IPS-18c (cell line): ENCODE measurements around the gene WDR19.

Source experiments
- H3K4me3 ChIP-seq: 2 replicates; pipeline ENCODE4 v1.7.0; 2013; ENCODE audit warnings: low read depth, mild to moderate bottlenecking, low read length, moderate library complexity; ENCODE audit not compliant: insufficient read depth
- H3K9me3 ChIP-seq: one replicate; pipeline ENCODE4 v1.6.1; 2013; ENCODE audit warnings: mild to moderate bottlenecking, low read length, moderate library complexity; ENCODE audit not compliant: control insufficient read depth, insufficient read depth

The WDR19 gene

GRCh38 chr4:39324446-39324845 lies 142.1 kb downstream of the WDR19 start:
- H3K9me3 ChIP-seq = no peaks in the 10 kb centered on the region

GRCh38 chr4:39324897-39325613 lies 142.7 kb downstream of the WDR19 start:
- no peaks in the 10 kb centered on the region for H3K9me3 ChIP-seq

More at GRCh38 chr4:39324446-39324845, 142.1 kb downstream of the WDR19 start:
- no peak overlapping the region for H3K4me3 ChIP-seq

GRCh38 chr4:39326468-39326977 lies 144.2 kb downstream of the WDR19 start:
- Histone ChIP-seq H3K9me3 (no peaks in the 10 kb centered on the region), H3K4me3 (no peak overlapping the region)

More at GRCh38 chr4:39324897-39325613, 142.7 kb downstream of the WDR19 start:
- no peak overlapping the region for H3K4me3 ChIP-seq

- Histone ChIP-seq H3K9me3 (no peaks in the 10 kb centered on the region), H3K4me3 (no peak overlapping the region)
These were observed 148.0 kb downstream of the WDR19 start for GRCh38 chr4:39330353-39330752.

GRCh38 chr4:39331191-39331590 lies 148.9 kb downstream of the WDR19 start:
- Histone ChIP-seq H3K4me3 (no peak overlapping the region), H3K9me3 (no peaks in the 10 kb centered on the region)
